ENCODE measurements around the gene RPL29. TPM values are rescaled to one million over a fixed set of nuclear protein-coding genes. Genes with fewer than 3 reads are reported as not detected.

RPL29 gene
- total and polyA plus RNA-seq, 2 donors (not counting 3 experiments of a cell fraction or from before 2014, with no cell fraction given) = 1,236 to 2,177 TPM

DNA sequence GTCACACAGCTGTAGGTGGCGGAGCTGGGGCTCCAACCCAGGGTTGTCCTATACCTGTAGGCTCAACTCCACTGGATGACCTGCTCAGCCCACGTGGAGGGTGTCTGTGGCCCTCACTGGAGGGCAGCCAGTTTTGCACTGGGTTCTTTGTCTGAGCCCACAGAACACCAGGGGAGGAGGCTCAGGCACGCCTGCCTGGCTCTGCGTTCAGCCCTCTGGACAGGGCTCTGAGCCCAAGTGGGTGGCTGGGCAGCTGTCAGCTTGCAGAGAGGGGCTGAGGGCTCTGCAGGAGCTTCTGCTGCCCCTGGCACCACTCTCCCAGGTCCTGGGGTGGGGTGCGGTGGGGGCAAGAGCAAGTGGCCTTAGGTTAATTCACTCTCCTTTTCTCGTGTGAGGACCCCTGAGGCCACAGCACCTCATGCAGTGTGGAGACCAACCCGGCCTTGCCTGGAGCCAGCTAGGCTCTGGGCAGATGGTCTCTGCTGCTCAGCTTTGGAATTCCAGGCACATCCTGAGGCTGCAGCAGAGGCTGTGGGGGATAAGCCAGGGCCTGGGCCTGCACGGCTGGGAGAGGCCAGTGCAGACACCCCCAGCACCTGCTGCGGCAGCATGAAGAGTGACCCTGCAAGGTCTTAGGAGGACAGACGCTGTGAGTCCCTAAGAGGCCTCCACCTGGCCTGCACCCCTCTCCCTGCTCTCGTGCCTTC is 37.2 kb upstream of the RPL29 start:
- Histone ChIP-seq H3K27ac (ENCODE audit: insufficient read depth, low read depth, low read length) (no peak overlapping the region), H3K36me3 (ENCODE audit: control insufficient read depth in 2 of 2, extremely low read depth in 1 of 2, insufficient read depth in 2 of 2, low read length in 2 of 2) (no peaks in the 10 kb centered on the region), H3K9me3 (replicated peaks; ENCODE audit: control insufficient read depth, insufficient read depth, low read length) (no peaks in the 10 kb centered on the region), H3K4me2 (ENCODE audit: insufficient read depth, low read length) (no peak overlapping the region), H3K9me1 (replicated peaks; ENCODE audit: control insufficient read depth, extremely low read depth, insufficient read depth, low read length) (no peaks in the 10 kb centered on the region), H3K4me3 (replicated peaks in 1 of 3; ENCODE audit: insufficient read depth in 1 of 3, low read depth in 1 of 3, low read length in 3 of 3) (no peak overlapping the region), H4K20me1 (replicated peaks; ENCODE audit: control insufficient read depth, extremely low read depth, insufficient read depth, low read length) (no peaks in the 10 kb centered on the region), H3K9ac (replicated peaks; ENCODE audit: extremely low read depth, insufficient read depth, low read length) (no peak overlapping the region), H3K79me2 (ENCODE audit: control insufficient read depth, insufficient read depth, low read length) (no peaks in the 10 kb centered on the region), H3K27me3 (ENCODE audit: control insufficient read depth in 2 of 2, insufficient read depth in 2 of 2, low read length in 2 of 2) (no peaks in the 10 kb centered on the region), H2AFZ (ENCODE audit: low read depth, low read length) (no peak overlapping the region), H3K4me1 (ENCODE audit: control insufficient read depth, extremely low read depth, insufficient read depth, low read length) (no peaks in the 10 kb centered on the region)
- intact Hi-C loops (cut with micrococcal nuclease) = no loop called here
- dilution Hi-C loops (cut with MboI; ENCODE audit: extremely low pct_ligation_motif_present, low sequenced_read_pairs) = no loop called here
- CTCF ChIA-PET = interaction anchor here (0.6 to 3.2 kb wide), 4 partner anchors 11 to 28 kb away, joined by 3 to 13 read pairs (median 3); no protein-coding TSS in a partner anchor
- TF ChIP-seq POLR2AphosphoS5 (IDR thresholded peaks at IDR 0.05; ENCODE audit: insufficient read depth, low read depth, low read length) (no peak), FOS (IDR thresholded peaks at IDR 0.05; ENCODE audit: borderline replicate concordance, insufficient read depth, low read length) (no peak), POLR2A (IDR thresholded peaks at IDR 0.05; ENCODE audit: low read depth, low read length) (no peak), EZH2 (IDR thresholded peaks at IDR 0.05; ENCODE audit: borderline replicate concordance, low read depth, low read length, severe bottlenecking) (no peak), GATA2 (IDR thresholded peaks at IDR 0.05; ENCODE audit: insufficient read depth, insufficient read length, low read depth, low read length) (no peak), MYC (IDR thresholded peaks at IDR 0.05; ENCODE audit: low read depth, low read length) (no peak), MAX (IDR thresholded peaks at IDR 0.05; ENCODE audit: insufficient read depth, insufficient read length) (no peak), JUN (IDR thresholded peaks at IDR 0.05; ENCODE audit: borderline replicate concordance, insufficient read depth, insufficient read length, low read depth) (no peak)
- TF ChIP-seq, protein P1, sequence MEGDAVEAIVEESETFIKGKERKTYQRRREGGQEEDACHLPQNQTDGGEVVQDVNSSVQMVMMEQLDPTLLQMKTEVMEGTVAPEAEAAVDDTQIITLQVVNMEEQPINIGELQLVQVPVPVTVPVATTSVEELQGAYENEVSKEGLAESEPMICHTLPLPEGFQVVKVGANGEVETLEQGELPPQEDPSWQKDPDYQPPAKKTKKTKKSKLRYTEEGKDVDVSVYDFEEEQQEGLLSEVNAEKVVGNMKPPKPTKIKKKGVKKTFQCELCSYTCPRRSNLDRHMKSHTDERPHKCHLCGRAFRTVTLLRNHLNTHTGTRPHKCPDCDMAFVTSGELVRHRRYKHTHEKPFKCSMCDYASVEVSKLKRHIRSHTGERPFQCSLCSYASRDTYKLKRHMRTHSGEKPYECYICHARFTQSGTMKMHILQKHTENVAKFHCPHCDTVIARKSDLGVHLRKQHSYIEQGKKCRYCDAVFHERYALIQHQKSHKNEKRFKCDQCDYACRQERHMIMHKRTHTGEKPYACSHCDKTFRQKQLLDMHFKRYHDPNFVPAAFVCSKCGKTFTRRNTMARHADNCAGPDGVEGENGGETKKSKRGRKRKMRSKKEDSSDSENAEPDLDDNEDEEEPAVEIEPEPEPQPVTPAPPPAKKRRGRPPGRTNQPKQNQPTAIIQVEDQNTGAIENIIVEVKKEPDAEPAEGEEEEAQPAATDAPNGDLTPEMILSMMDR (IDR thresholded peaks at IDR 0.05; ENCODE audit: extremely low read depth in 1 of 2, insufficient read depth in 1 of 2, low read depth in 1 of 2, low read length in 2 of 2) = no peak
- POLR2A ChIA-PET = no interaction called here
- FAIRE-seq = no peak
- BruUV-seq (replicated peaks) = no TSS peak
- no peak for DNase-seq (ENCODE audit: low read depth, low spot score)

Data from endothelial cell of umbilical vein (primary cell).